Activated CD8-positive, alpha-beta memory T cell treated with anti-CD3 and anti-CD28 coated beads for 48 hours (primary cell): Measurements from ENCODE around the gene CD9.
"Not testable (repeated sequence)": the region's sequence is repeated elsewhere in the genome, so short reads cannot be mapped to it uniquely, and the experiment has no call there.

Source experiments
- DNase-seq, 3 experiments: peaks; one replicate each; pipeline ENCODE4 v3.0.0-alpha.2; 2020; ENCODE audit warnings: low read depth in 2 of 3, low spot score in 2 of 3

The CD9 gene

GRCh38 chr12:6200256-6201212 lies at the start of gene CD9:
TSS of gene CD9 (plus strand) at chr12:6200400. CDS start at chr12:6200500, 100 bp downstream.
- DNase-seq: peak in 1 of 3 experiments; percentile 8

GRCh38 chr12:6154730-6155459 lies 45.3 kb upstream of the CD9 start:
- no peak for DNase-seq

GRCh38 chr12:6157482-6157881 lies 42.7 kb upstream of the CD9 start:
- no peak for DNase-seq

- DNase-seq: no peak
Measured at GRCh38 chr12:6158255-6158654, 41.9 kb upstream of the CD9 start.

- no peak for DNase-seq
Measured at GRCh38 chr12:6158749-6159148, 41.5 kb upstream of the CD9 start.

GRCh38 chr12:6159166-6160011 lies 40.8 kb upstream of the CD9 start:
- DNase-seq: not testable (repeated sequence)

GRCh38 chr12:6160049-6160649 lies 40.1 kb upstream of the CD9 start:
- not testable (repeated sequence) for DNase-seq

- no peak for DNase-seq
Measured at GRCh38 chr12:6161124-6161882, 38.9 kb upstream of the CD9 start.

GRCh38 chr12:6163416-6164060 lies 36.7 kb upstream of the CD9 start:
- no peak for DNase-seq

GRCh38 chr12:6165395-6165794 lies 34.8 kb upstream of the CD9 start:
- DNase-seq: no peak

- DNase-seq: no peak
Measured at GRCh38 chr12:6166808-6167207, 33.4 kb upstream of the CD9 start.

- peak; percentile 32 to 61 (median 60) for DNase-seq
Measured at GRCh38 chr12:6167327-6168280, 32.6 kb upstream of the CD9 start.

GRCh38 chr12:6171409-6172015 lies 28.7 kb upstream of the CD9 start:
- no peak for DNase-seq

- DNase-seq: no peak
Measured at GRCh38 chr12:6172086-6172485, 28.1 kb upstream of the CD9 start.

GRCh38 chr12:6172862-6173261 lies 27.3 kb upstream of the CD9 start:
- no peak for DNase-seq

- no peak for DNase-seq
Measured at GRCh38 chr12:6177642-6178358, 22.4 kb upstream of the CD9 start.

- no peak for DNase-seq
Measured at GRCh38 chr12:6178981-6179761, 21.0 kb upstream of the CD9 start.
